WERI-Rb-1 (cell line): Measurements from ENCODE around the gene APOOL.

ENCODE experiments used
- DNase-seq: peaks from one replicate; pipeline ENCODE4 v3.0.0-alpha.2; 2020
- H3K27ac ChIP-seq: fragments of 250-450 bp; sonication (Bioruptor Pico); 2 replicates; pipeline ENCODE4 v1.5.1; 2020; ENCODE audit warnings: mild to moderate bottlenecking, moderate library complexity
- H3K27me3 ChIP-seq: fragments of 250-450 bp; sonication (Bioruptor Pico); 2 replicates; pipeline ENCODE4 v1.5.1; 2021; ENCODE audit warnings: mild to moderate bottlenecking, low read depth, moderate library complexity; ENCODE audit not compliant: insufficient read depth, severe bottlenecking
- H3K36me3 ChIP-seq: fragments of 250-450 bp; sonication (Bioruptor Pico); 2 replicates; pipeline ENCODE4 v1.5.1; 2020; ENCODE audit warnings: mild to moderate bottlenecking, moderate library complexity
- H3K4me3 ChIP-seq: 2 replicates; pipeline ENCODE4 v1.5.1; 2011; ENCODE audit warnings: low read depth, mild to moderate bottlenecking, control low read depth, low read length
- H3K9me3 ChIP-seq: fragments of 250-450 bp; sonication (Bioruptor Pico); 2 replicates; pipeline ENCODE4 v1.5.1; 2021; ENCODE audit warnings: mild to moderate bottlenecking, moderate library complexity; ENCODE audit not compliant: severe bottlenecking
- TF ChIP-seq, protein P1 (sequence below): IDR thresholded peaks from 2 replicates; pipeline ENCODE4 v1.5.1; 2011; ENCODE audit warnings: low read depth, mild to moderate bottlenecking, control low read depth, inconsistent platforms, low read length

The APOOL gene

DNA sequence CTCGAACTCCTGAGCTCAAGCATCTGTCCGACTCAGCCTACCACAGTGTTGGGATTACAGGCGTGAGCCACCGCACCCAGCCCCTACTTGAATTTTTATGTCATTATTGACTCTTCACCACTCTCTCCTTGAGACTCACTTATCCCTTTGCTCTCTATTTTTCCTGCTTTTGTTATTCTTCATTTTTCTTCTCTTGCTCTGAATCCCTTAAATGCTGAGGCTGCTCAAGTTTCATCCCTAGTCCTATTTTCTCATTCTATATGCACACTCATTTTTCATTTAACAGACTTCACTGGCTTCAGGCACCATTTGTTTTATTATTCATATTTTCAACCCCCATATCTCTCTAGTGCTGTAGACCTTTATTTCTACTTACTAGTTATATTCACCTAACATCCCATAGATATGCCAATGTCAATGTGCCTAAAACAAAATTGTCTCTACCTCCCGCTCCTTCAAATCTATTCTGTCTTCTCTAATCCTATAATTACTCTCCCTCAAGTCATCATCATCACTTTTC is 85.7 kb downstream of the APOOL start:
- Histone ChIP-seq H3K36me3 (no peaks in the 10 kb centered on the region), H3K27me3 (no peaks in the 10 kb centered on the region), H3K4me3 (no peak overlapping the region), H3K9me3 (no peaks in the 10 kb centered on the region), H3K27ac (no peak overlapping the region)
- TF ChIP-seq, protein P1, sequence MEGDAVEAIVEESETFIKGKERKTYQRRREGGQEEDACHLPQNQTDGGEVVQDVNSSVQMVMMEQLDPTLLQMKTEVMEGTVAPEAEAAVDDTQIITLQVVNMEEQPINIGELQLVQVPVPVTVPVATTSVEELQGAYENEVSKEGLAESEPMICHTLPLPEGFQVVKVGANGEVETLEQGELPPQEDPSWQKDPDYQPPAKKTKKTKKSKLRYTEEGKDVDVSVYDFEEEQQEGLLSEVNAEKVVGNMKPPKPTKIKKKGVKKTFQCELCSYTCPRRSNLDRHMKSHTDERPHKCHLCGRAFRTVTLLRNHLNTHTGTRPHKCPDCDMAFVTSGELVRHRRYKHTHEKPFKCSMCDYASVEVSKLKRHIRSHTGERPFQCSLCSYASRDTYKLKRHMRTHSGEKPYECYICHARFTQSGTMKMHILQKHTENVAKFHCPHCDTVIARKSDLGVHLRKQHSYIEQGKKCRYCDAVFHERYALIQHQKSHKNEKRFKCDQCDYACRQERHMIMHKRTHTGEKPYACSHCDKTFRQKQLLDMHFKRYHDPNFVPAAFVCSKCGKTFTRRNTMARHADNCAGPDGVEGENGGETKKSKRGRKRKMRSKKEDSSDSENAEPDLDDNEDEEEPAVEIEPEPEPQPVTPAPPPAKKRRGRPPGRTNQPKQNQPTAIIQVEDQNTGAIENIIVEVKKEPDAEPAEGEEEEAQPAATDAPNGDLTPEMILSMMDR: no peak
- DNase-seq: no peak

DNA sequence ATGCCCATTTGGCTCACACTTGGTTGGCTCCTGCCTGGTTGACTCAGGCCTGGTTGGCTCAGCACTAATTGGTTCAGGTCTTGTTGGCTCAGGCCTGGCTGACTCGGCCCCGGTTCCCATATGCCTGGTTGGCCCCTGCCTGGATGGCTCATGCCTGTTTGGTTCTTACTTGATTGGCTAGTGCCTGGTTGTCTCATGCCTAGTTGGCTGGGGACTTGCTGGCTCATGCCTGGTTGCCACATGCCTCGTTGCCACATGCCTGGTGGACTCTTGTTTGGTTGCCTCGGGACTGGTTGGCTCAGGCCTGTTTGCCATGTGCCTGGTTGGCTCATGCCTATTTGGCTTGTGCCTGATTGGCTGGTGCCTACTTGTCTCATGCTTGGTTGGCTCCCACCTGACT is 103.7 kb downstream of the APOOL start:
- TF ChIP-seq, protein P1: no peak
- Histone ChIP-seq H3K4me3 (no peak overlapping the region), H3K9me3 (no peaks in the 10 kb centered on the region), H3K27me3 (peaks cover 2% of the 10 kb centered on the region), H3K36me3 (no peaks in the 10 kb centered on the region), H3K27ac (no peak overlapping the region)
- DNase-seq: no peak

DNA sequence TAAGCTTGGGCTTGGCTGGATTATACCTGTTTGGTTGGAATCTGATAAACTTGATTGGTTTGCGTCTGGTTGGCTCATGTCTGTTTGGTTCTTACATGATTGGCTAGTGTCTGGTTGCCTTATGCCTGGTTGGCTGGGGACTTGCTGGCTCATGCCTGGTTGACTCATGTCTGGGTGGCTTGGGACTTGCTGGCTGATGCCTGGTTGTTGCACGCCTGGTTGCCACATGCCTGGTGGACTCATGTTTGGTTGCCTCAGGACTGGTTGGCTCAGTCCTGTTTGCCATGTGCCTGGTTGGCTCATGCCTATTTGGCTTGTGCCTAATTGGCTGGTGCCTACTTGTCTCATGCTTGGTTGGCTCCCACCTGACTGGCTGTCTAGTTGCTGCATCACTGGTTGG is 104.5 kb downstream of the APOOL start:
- no peak for DNase-seq
- H3K27ac ChIP-seq: no peak overlapping the region
- TF ChIP-seq, protein P1: no peak
- peaks cover 2% of the 10 kb centered on the region for H3K27me3 ChIP-seq
- no peaks in the 10 kb centered on the region for H3K9me3 ChIP-seq
- no peak overlapping the region for H3K4me3 ChIP-seq
- H3K36me3 ChIP-seq: no peaks in the 10 kb centered on the region

DNA sequence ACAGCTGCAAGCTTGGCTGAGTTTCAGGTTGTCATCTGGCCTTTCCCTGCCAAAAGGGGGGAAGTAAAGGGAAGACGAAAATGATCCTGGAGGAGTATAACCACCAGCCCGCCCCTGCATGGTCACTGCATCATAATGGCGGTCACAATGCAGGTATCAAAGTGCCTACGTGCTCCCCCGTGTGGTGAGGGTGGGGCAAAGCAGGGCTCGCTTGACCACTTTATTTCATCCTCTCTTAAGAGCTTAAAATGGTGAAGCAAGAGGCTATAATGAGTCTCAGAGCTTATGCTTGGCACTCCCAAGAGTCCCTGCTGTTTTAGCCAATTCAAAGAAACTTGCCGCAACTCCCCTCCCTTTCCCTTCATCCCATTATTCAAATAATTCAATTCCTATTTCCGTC is 105.6 kb downstream of the APOOL start:
- no peak overlapping the region for H3K27ac ChIP-seq
- H3K4me3 ChIP-seq: no peak overlapping the region
- peak; percentile 54 for DNase-seq
- no peaks in the 10 kb centered on the region for H3K36me3 ChIP-seq
- TF ChIP-seq, protein P1: peak; percentile 78
- no peaks in the 10 kb centered on the region for H3K9me3 ChIP-seq
- peaks cover 2% of the 10 kb centered on the region for H3K27me3 ChIP-seq

DNA sequence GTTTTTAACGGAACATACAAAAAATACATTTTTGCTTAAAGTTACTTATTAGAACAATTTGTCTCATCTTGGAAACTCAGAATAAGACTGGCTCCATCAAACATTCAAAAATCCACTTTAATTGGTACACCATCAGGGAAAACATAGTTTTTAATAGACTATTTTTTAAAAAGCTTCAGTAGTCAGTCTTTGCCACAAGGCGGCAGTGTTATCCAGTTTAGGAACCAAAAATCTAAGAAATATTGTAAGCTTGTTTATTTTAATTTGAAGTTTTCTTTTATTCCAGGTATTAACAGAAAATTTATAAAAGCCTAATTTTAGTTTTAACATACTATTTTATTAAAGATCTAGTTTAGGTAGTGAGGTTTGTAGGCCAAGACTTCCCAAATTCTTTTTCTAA is 107.7 kb downstream of the APOOL start:
- Histone ChIP-seq H3K27ac (no peak overlapping the region), H3K4me3 (no peak overlapping the region), H3K27me3 (no peaks in the 10 kb centered on the region), H3K9me3 (no peaks in the 10 kb centered on the region), H3K36me3 (no peaks in the 10 kb centered on the region)
- TF ChIP-seq, protein P1: 0 out of 2 replicates have a peak, but pooled peaks have one; percentile 21
- DNase-seq: no peak

DNA sequence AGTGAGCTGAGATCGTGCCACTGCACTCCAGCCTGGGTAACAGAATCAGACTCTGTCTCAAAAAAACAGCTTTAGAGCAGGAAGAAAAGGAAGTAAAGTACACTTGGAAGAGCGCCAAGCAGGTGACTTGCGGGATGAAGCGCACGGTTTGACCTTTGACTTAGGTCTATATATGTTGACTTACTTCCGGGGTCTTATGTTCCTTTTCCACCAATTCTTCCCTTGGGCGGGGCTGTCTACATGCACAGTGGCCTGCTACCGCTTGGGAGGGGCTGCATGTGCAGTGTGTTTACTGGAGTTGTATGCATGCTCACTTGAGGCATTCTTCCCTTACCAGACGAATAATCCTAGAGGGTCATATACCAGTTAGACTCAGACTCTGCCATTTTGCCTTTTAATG is 108.6 kb downstream of the APOOL start:
- Histone ChIP-seq H3K27me3 (no peaks in the 10 kb centered on the region), H3K27ac (no peak overlapping the region), H3K36me3 (no peaks in the 10 kb centered on the region), H3K4me3 (no peak overlapping the region), H3K9me3 (no peaks in the 10 kb centered on the region)
- no peak for DNase-seq
- TF ChIP-seq, protein P1: no peak
